ENCODE measurements around the gene SLC16A3. TPM values are rescaled to one million over a fixed set of nuclear protein-coding genes. Genes with fewer than 3 reads are reported as not detected.

The SLC16A3 gene
- total RNA-seq, 2 donors from 2014 or later: 148 to 298 TPM

GRCh38 chr17:82235056-82235774 is 6.4 kb downstream of the SLC16A3 start:
- Histone ChIP-seq H3K9ac (ENCODE audit: low read depth in 2 of 2, low read length in 2 of 2) (no peak overlapping the region), H3K36me3 (peaks cover 9% of the 10 kb centered on the region), H3K27ac (no peak overlapping the region), H3K4me3 (no peak overlapping the region), H3K4me1 (peaks cover 47% of the 10 kb centered on the region), H3K9me3 (no peaks in the 10 kb centered on the region), H3K27me3 (no peaks in the 10 kb centered on the region)
- intact Hi-C loops (cut with DNase I): no loop called here
- TF ChIP-seq CTCF (IDR thresholded peaks at IDR 0.05): no peak
- DNase-seq: no peak

- peaks cover 9% of the 10 kb centered on the region for H3K36me3 ChIP-seq
- H3K9ac ChIP-seq (ENCODE audit: low read depth in 2 of 2, low read length in 2 of 2): peak overlapping the region in 1 of 2 donors; percentile 26
- H3K4me1 ChIP-seq: peaks cover 47% of the 10 kb centered on the region
- peak; percentile 45 for DNase-seq
- H3K27me3 ChIP-seq: no peaks in the 10 kb centered on the region
- TF ChIP-seq CTCF (IDR thresholded peaks at IDR 0.05): no peak
- H3K4me3 ChIP-seq: no peak overlapping the region
- H3K27ac ChIP-seq: no peak overlapping the region
- H3K9me3 ChIP-seq: no peaks in the 10 kb centered on the region
- intact Hi-C loops (cut with DNase I): loop anchor here (2.0 kb wide), 1 partner anchor 85 kb away; no protein-coding TSS in a partner anchor
Measured at GRCh38 chr17:82235775-82236141, 6.9 kb downstream of the SLC16A3 start.

GRCh38 chr17:82236142-82236971 is 7.5 kb downstream of the SLC16A3 start:
- DNase-seq: peak; percentile 78
- Histone ChIP-seq H3K9me3 (no peaks in the 10 kb centered on the region), H3K4me1 (peaks cover 51% of the 10 kb centered on the region), H3K9ac (ENCODE audit: low read depth in 2 of 2, low read length in 2 of 2) (peak overlapping the region; percentile 26), H3K4me3 (no peak overlapping the region), H3K27ac (no peak overlapping the region), H3K27me3 (no peaks in the 10 kb centered on the region), H3K36me3 (peaks cover 9% of the 10 kb centered on the region)
- intact Hi-C loops (cut with DNase I): loop anchor here (2.0 kb wide), 1 partner anchor 84 kb away; no protein-coding TSS in a partner anchor
- TF ChIP-seq CTCF (IDR thresholded peaks at IDR 0.05): peak; percentile 76

- H3K9me3 ChIP-seq: no peaks in the 10 kb centered on the region
- H3K36me3 ChIP-seq: peaks cover 9% of the 10 kb centered on the region
- H3K9ac ChIP-seq (ENCODE audit: low read depth in 2 of 2, low read length in 2 of 2): no peak overlapping the region
- H3K4me3 ChIP-seq: no peak overlapping the region
- peaks cover 55% of the 10 kb centered on the region for H3K4me1 ChIP-seq
- H3K27me3 ChIP-seq: no peaks in the 10 kb centered on the region
- H3K27ac ChIP-seq: no peak overlapping the region
- intact Hi-C loops (cut with DNase I): loop anchor here (2.0 kb wide), 1 partner anchor 84 kb away; no protein-coding TSS in a partner anchor
- no peak for TF ChIP-seq CTCF (IDR thresholded peaks at IDR 0.05)
- no peak for DNase-seq
Measured at GRCh38 chr17:82237083-82237745, 8.4 kb downstream of the SLC16A3 start.

Measured in colonic mucosa (tissue), 4 donors.